ENCODE results near the gene GFPT2. TPM values are rescaled to one million over a fixed set of nuclear protein-coding genes. Genes with fewer than 3 reads are reported as not detected.
A peak's percentile ranks its signal among the peaks of the same experiment; 100 is the strongest.

The GFPT2 gene
- total and polyA plus RNA-seq, 9 of the 15 experiments (the other 6 are each of a cell fraction or from before 2014, with no cell fraction given): 0.07 to 0.14 (median 0.08) TPM; not detected in 6

DNA sequence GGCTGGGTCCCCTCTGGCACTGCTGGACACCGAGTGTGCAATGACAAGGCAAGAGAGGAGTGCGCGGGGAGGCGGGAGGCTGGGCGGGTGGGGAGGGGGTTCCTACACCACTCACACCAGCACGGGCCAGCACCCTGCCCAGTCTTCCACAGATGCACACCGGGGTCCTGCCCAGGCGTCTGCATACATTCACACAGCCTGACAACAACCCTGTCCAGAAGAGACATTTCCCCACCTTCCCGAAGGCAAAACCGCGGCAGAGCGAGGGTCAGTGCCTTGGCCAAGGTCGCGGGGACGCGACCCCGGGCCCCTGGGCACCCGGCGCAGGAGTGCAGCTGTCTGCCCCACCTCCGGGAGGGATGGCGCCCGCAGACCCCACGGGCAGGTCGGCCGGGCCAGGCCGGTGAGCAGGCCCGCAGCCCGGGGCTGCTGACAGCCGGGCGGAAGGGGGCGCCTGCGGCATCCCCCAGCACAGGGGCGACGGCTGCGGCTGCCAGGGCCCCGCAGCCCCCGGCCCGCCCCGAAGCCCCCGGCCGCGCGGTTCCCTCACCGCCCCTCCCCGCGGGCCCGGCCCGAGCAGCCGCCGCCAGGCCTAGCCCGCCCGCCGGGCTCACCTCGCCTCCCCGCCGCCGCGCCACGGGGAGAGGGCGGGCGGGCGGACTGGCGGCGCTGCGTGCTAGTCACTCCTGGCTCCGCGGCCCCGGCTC is 61.7 kb downstream of the GFPT2 start (continued):
- TF ChIP-seq, protein P1, sequence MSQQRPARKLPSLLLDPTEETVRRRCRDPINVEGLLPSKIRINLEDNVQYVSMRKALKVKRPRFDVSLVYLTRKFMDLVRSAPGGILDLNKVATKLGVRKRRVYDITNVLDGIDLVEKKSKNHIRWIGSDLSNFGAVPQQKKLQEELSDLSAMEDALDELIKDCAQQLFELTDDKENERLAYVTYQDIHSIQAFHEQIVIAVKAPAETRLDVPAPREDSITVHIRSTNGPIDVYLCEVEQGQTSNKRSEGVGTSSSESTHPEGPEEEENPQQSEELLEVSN (IDR thresholded peaks at IDR 0.05; ENCODE audit: borderline replicate concordance in 1 of 2, extremely low read depth in 1 of 2, insufficient read depth in 1 of 2, insufficient read length in 1 of 2, low read depth in 1 of 2, low read length in 1 of 2, poor library complexity in 1 of 2, severe bottlenecking in 1 of 2): peak in 1 of 2 experiments; percentile 54
- TF ChIP-seq, protein P2, sequence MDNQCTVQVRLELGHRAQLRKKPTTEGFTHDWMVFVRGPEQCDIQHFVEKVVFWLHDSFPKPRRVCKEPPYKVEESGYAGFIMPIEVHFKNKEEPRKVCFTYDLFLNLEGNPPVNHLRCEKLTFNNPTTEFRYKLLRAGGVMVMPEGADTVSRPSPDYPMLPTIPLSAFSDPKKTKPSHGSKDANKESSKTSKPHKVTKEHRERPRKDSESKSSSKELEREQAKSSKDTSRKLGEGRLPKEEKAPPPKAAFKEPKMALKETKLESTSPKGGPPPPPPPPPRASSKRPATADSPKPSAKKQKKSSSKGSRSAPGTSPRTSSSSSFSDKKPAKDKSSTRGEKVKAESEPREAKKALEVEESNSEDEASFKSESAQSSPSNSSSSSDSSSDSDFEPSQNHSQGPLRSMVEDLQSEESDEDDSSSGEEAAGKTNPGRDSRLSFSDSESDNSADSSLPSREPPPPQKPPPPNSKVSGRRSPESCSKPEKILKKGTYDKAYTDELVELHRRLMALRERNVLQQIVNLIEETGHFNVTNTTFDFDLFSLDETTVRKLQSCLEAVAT (IDR thresholded peaks at IDR 0.05): no peak
- TF ChIP-seq, protein P3, sequence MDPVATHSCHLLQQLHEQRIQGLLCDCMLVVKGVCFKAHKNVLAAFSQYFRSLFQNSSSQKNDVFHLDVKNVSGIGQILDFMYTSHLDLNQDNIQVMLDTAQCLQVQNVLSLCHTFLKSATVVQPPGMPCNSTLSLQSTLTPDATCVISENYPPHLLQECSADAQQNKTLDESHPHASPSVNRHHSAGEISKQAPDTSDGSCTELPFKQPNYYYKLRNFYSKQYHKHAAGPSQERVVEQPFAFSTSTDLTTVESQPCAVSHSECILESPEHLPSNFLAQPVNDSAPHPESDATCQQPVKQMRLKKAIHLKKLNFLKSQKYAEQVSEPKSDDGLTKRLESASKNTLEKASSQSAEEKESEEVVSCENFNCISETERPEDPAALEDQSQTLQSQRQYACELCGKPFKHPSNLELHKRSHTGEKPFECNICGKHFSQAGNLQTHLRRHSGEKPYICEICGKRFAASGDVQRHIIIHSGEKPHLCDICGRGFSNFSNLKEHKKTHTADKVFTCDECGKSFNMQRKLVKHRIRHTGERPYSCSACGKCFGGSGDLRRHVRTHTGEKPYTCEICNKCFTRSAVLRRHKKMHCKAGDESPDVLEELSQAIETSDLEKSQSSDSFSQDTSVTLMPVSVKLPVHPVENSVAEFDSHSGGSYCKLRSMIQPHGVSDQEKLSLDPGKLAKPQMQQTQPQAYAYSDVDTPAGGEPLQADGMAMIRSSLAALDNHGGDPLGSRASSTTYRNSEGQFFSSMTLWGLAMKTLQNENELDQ (CRISPR knock-in tag; IDR thresholded peaks at IDR 0.05; ENCODE audit: borderline replicate concordance): no peak
- TF ChIP-seq ESRRB (CRISPR knock-in tag; IDR thresholded peaks at IDR 0.05; ENCODE audit: borderline replicate concordance) (no peak), HMGN3 (IDR thresholded peaks at IDR 0.05; ENCODE audit: borderline replicate concordance, extremely low read depth, insufficient read length, low read depth, low read length) (no peak), ZEB2 (IDR thresholded peaks at IDR 0.05) (no peak), ZNF444 (CRISPR knock-in tag; IDR thresholded peaks at IDR 0.05) (no peak)
- TF ChIP-seq, protein P4, sequence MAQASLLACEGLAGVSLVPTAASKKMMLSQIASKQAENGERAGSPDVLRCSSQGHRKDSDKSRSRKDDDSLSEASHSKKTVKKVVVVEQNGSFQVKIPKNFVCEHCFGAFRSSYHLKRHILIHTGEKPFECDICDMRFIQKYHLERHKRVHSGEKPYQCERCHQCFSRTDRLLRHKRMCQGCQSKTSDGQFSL (CRISPR knock-in tag; IDR thresholded peaks at IDR 0.05): no peak
- TF ChIP-seq, protein P4 (tag; IDR thresholded peaks at IDR 0.05): no peak

All from K562 (cell line).